HUES64 (cell line): ENCODE data around the gene OR52N5.

Experiments
- H3K27ac ChIP-seq: 2 replicates; pipeline ENCODE4 v1.7.0; 2013; ENCODE audit warnings: low read depth, low read length, inconsistent platforms
- H3K27me3 ChIP-seq: 2 replicates; pipeline ENCODE4 v1.6.1; 2013; ENCODE audit warnings: mild to moderate bottlenecking, low read length; ENCODE audit not compliant: insufficient read depth
- H3K36me3 ChIP-seq: 2 replicates; pipeline ENCODE4 v1.6.1; 2013; ENCODE audit warnings: mild to moderate bottlenecking, low read length; ENCODE audit not compliant: insufficient read depth
- H3K4me1 ChIP-seq: 2 replicates; pipeline ENCODE4 v1.6.1; 2013; ENCODE audit warnings: mild to moderate bottlenecking, low read length, moderate library complexity; ENCODE audit not compliant: insufficient read depth
- H3K4me3 ChIP-seq: 2 replicates; pipeline ENCODE4 v1.5.1; 2013; ENCODE audit warnings: mild to moderate bottlenecking, low read length, moderate library complexity
- H3K9ac ChIP-seq: 2 replicates; pipeline ENCODE4 v1.6.1; 2013; ENCODE audit warnings: mild to moderate bottlenecking, low read depth, low read length
- H3K9me3 ChIP-seq: 2 replicates; pipeline ENCODE4 v1.6.1; 2013; ENCODE audit warnings: low read depth, low read length; ENCODE audit not compliant: insufficient read depth
- WGBS: fragments of 150-250, 120-280 bp; methylation state at CpG from one replicate; pipeline ENCODE4 v1.1.7; 2013; ENCODE audit warnings: missing lambda C conversion rate; 5-methylcytosine and 5-hydroxymethylcytosine counted together

Gene OR52N5

DNA sequence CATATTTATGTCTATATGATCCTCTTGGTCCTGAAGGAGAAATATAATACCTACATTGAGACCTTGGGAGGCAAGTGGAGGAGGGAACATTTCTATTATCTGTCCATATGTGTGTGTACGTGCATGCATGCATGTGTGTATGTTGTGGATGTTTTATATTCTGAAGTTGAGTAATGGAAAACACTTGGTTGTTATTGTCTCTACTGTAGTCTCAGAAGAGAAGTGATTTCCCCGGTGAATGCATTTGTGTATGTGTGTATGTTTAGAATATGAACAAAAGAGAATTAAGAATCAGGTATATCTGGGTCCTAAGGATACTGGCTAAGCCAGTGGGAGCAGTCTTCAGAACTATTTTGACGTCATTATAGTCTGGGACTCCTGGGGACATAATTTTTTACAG is 8.0 kb upstream of the OR52N5 start, which contains the start of gene OR52N1:
Gene OR52N1 (minus strand): TSS at position 101 of the 400 bp plus-strand sequence. CDS start 2,449 bp downstream, outside the sequence.
- Histone ChIP-seq H3K4me1 (no peaks in the 10 kb centered on the region), H3K9me3 (no peaks in the 10 kb centered on the region), H3K9ac (no peak within 1 kb of the TSS), H3K27ac (no peak within 1 kb of the TSS), H3K27me3 (no peaks in the 10 kb centered on the region), H3K36me3 (no peaks in the 10 kb centered on the region), H3K4me3 (no peak within 1 kb of the TSS)
- 88% methylated on average over 3 of the region's 3 CpGs for WGBS

DNA sequence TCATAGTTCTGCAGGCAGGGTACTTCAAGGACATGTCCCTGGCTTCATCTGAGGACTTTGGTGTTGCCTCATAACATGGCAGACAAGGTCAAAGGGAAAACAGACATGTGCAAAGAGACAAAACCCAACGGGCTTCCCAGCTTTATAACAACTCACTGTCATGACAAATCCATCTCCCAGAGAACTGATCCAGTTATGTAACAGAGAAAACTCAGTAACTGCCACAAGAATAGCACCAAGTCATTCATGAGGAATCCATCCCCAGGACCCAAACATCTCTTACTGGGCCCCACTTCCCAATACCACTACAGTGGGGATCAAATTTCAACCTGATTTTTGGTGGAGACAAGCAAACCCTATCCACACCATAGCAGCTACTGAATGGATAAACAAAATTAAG is 16.1 kb downstream of the OR52N5 start:
- WGBS = no CpG with 5 or more reads among the region's 1 CpG
- no peaks in the 10 kb centered on the region for H3K9me3 ChIP-seq
- no peaks in the 10 kb centered on the region for H3K4me1 ChIP-seq
- no peak overlapping the region for H3K9ac ChIP-seq
- H3K4me3 ChIP-seq = no peak overlapping the region
- H3K27ac ChIP-seq = no peak overlapping the region
- no peaks in the 10 kb centered on the region for H3K36me3 ChIP-seq
- H3K27me3 ChIP-seq = no peaks in the 10 kb centered on the region

DNA sequence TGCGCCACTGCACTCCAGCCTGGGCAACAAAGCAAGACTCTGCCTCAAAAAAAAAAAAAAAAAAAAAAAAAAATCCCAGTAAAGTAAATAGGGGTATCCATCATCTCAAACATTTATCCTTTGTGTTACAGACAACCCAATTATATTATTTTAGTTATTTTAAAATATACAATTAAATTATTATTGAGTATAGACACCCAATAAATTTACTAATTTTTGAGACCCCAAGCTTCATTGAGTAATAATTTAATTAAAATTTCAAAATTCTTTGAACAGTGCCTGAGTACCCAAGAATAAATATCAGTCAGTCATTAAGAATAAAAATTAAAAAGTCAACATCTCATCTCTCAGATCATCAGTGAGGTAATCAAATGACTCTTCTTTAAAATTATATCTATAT is 29.2 kb downstream of the OR52N5 start, which contains the start of gene OR52N4:
Gene OR52N4 (plus strand): TSS at position 301 of the 400 bp plus-strand sequence. CDS start 498 bp downstream, outside the sequence.
- Histone ChIP-seq H3K27ac (no peak within 1 kb of the TSS), H3K4me3 (no peak within 1 kb of the TSS), H3K4me1 (no peaks in the 10 kb centered on the region), H3K27me3 (no peaks in the 10 kb centered on the region), H3K9me3 (no peaks in the 10 kb centered on the region), H3K36me3 (no peaks in the 10 kb centered on the region), H3K9ac (no peak within 1 kb of the TSS)
- WGBS = 100% methylated on average over 1 of the region's 1 CpG

DNA sequence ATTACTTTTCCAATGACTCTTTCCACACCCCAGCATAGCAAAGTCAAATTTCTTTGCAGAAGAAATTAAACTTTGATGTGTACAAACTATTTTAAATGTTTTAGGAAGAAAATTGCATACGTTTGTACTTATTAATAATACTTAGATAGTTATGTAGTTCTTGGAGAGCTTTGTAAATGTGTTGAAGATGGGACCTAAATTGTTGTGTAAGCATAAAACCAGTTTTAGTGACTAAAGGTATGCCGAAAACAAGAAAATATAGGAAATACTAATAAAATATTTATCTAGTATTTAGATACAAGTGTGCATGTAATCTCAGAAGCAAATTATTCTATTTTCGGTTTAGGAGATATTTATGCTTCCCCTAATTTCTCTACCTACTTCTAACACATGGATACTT is 33.3 kb downstream of the OR52N5 start:
- Histone ChIP-seq H3K27me3 (no peaks in the 10 kb centered on the region), H3K9me3 (no peaks in the 10 kb centered on the region), H3K9ac (no peak overlapping the region), H3K4me3 (no peak overlapping the region), H3K36me3 (no peaks in the 10 kb centered on the region), H3K4me1 (no peaks in the 10 kb centered on the region), H3K27ac (no peak overlapping the region)
- WGBS = 100% methylated on average over 2 of the region's 3 CpGs

DNA sequence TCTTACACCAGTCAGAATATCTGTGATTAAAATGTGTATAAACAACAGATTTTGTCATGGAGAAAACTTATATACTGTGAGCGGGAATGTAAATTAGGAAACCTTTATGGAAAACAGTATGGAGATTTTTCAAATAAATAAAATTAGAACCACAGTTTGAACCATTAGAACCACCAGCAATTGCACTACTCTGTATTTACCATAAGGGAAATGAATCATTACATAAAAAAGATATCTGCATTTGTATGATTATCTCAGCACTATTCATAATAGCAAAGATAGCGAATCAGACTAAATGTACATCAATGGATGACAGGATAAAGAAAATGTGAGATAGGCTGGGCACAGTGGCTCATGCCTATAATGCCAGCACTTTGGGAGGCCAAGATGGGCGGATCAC is 36.5 kb downstream of the OR52N5 start:
- H3K27me3 ChIP-seq = no peaks in the 10 kb centered on the region

DNA sequence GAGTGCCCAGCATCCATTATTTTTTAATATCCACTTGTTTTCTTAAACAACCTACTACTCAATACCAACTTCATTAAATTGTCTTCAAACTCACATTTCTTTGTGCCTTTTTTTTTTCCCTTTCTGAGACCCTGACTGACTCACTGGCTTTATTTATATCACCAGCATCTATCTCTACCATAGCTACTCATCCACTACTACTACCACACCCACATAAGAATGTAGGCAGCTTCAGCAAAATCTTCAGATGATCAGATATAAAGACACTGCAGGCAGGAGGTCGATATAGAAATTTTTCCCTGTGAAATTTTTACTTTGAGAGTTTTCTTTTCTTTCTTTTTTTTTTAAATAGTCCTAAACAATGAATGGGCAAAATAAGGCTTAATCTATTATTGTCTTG is 44.7 kb downstream of the OR52N5 start:
- H3K4me3 ChIP-seq = no peak overlapping the region
- no peaks in the 10 kb centered on the region for H3K36me3 ChIP-seq
- no CpG with 5 or more reads among the region's 1 CpG for WGBS
- no peaks in the 10 kb centered on the region for H3K9me3 ChIP-seq
- H3K27me3 ChIP-seq = no peaks in the 10 kb centered on the region
- no peaks in the 10 kb centered on the region for H3K4me1 ChIP-seq
- no peak overlapping the region for H3K27ac ChIP-seq
- no peak overlapping the region for H3K9ac ChIP-seq

More for the DNA sequence above, 36.5 kb downstream of the OR52N5 start:
- H3K9me3 ChIP-seq = no peaks in the 10 kb centered on the region
- no peaks in the 10 kb centered on the region for H3K4me1 ChIP-seq
- no peak overlapping the region for H3K9ac ChIP-seq
- no peaks in the 10 kb centered on the region for H3K36me3 ChIP-seq
- 91% methylated on average over 2 of the region's 3 CpGs for WGBS
- no peak overlapping the region for H3K27ac ChIP-seq
- no peak overlapping the region for H3K4me3 ChIP-seq

DNA sequence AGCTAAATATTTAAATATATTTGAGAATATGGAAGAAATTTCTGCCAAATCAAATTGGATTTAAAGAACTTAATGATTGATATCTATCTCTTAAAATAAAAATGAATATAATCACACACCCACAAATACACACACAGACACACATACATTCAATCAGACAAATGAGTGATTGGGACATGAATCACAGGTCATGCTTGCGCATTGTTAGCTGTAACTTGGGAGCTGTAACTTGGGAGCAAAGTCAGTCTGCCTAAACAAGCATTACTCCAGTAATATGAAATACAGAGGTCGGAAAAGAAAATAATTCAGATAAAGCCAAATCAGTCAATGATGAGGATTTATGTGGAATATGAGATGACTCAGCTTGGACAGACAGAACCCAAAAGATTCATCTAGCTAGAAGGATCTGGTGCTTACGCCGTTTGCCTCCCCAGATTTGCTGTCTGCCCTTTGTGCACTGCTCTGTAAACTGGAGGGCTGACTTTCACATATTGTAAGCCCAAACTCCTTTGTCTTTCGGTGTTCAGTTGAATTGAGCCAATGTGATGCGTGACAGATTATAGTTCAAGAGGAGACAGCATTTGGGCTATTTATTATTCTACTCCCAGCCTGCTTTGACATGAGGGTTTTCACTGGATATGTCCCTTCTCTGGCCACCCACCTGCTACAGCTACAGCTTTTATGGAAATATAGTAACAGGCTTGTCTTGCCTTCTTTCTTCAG is 45.3 kb downstream of the OR52N5 start:
- Histone ChIP-seq H3K27ac (no peak overlapping the region), H3K4me3 (no peak overlapping the region), H3K27me3 (no peaks in the 10 kb centered on the region), H3K9ac (no peak overlapping the region), H3K4me1 (no peaks in the 10 kb centered on the region), H3K9me3 (no peaks in the 10 kb centered on the region), H3K36me3 (no peaks in the 10 kb centered on the region)
- 90% methylated on average over 6 of the region's 6 CpGs for WGBS

DNA sequence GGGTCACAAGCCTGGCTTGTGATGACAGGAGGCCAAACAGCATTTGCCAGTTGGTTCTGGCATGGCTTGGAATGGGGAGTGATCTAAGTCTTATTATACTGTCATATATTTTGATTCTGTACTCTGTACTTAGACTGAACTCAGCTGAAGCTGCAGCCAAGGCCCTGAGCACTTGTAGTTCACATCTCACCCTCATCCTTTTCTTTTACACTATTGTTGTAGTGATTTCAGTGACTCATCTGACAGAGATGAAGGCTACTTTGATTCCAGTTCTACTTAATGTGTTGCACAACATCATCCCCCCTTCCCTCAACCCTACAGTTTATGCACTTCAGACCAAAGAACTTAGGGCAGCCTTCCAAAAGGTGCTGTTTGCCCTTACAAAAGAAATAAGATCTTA is 46.1 kb downstream of the OR52N5 start:
- Histone ChIP-seq H3K9me3 (no peaks in the 10 kb centered on the region), H3K4me1 (no peaks in the 10 kb centered on the region), H3K36me3 (no peaks in the 10 kb centered on the region), H3K27ac (no peak overlapping the region), H3K27me3 (no peaks in the 10 kb centered on the region), H3K4me3 (no peak overlapping the region), H3K9ac (no peak overlapping the region)

DNA sequence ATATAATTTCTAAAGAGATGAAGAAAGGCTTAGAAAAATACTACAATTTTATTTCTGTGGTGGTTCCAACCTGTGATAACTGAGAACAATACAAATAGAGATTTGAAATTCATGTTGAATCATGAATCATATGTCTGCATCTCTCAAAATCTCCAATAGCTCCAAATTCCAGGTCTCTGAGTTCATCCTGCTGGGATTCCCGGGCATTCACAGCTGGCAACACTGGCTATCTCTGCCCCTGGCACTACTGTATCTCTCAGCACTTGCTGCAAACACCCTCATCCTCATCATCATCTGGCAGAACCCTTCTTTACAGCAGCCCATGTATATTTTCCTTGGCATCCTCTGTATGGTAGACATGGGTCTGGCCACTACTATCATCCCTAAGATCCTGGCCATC is 46.8 kb downstream of the OR52N5 start, which contains the start of gene OR56B1:
Gene OR56B1 (plus strand): TSS at position 53 of the 400 bp plus-strand sequence. CDS start 69 bp downstream, at position 122.
- 95% methylated on average over 1 of the region's 1 CpG for WGBS

DNA sequence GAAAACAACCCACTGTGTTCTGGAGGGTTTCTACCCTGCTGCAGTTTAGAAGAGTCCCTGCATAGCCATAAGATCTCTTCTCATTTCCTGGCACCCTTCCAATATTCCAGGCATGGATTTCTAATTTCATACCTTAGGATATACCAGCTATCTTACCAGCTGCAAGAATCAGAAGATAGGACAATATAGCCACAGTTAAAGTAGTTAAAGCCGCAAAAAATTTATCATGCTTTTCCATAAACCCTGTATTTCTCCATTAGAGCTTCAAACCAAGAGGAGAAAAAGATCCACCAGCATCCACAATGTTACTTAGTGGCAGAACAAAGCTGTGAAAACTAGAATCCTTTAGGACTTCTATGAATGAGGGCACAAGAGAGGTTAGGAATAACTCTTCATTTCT is 55.5 kb downstream of the OR52N5 start:
- Histone ChIP-seq H3K27ac (no peak overlapping the region), H3K27me3 (no peaks in the 10 kb centered on the region), H3K9ac (no peak overlapping the region), H3K36me3 (no peaks in the 10 kb centered on the region), H3K9me3 (no peaks in the 10 kb centered on the region), H3K4me3 (no peak overlapping the region), H3K4me1 (no peaks in the 10 kb centered on the region)
- WGBS = 89% methylated on average over 1 of the region's 1 CpG

More for the DNA sequence above, 46.8 kb downstream of the OR52N5 start, which contains the start of gene OR56B1:
- Histone ChIP-seq H3K4me1 (no peaks in the 10 kb centered on the region), H3K27ac (no peak within 1 kb of the TSS), H3K9me3 (no peaks in the 10 kb centered on the region), H3K36me3 (no peaks in the 10 kb centered on the region), H3K4me3 (no peak within 1 kb of the TSS), H3K9ac (no peak within 1 kb of the TSS), H3K27me3 (no peaks in the 10 kb centered on the region)

DNA sequence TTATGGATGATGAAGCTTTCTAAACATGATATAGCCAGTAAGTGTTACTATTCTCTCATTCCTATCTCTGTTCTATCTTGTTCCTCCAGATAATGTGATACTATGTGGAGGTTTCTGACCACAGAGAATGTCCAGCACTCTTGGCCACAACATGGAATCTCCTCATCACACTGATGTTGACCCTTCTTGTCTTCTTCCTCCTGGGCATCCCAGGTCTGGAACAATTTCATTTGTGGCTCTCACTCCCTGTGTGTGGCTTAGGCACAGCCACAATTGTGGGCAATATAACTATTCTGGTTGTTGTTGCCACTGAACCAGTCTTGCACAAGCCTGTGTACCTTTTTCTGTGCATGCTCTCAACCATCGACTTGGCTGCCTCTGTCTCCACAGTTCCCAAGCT is 56.8 kb downstream of the OR52N5 start:
- H3K9me3 ChIP-seq = no peaks in the 10 kb centered on the region
- H3K36me3 ChIP-seq = no peaks in the 10 kb centered on the region
- no peaks in the 10 kb centered on the region for H3K4me1 ChIP-seq
- 90% methylated on average over 1 of the region's 1 CpG for WGBS
- no peak overlapping the region for H3K9ac ChIP-seq
- H3K27ac ChIP-seq = no peak overlapping the region
- H3K4me3 ChIP-seq = no peak overlapping the region
- no peaks in the 10 kb centered on the region for H3K27me3 ChIP-seq
